HFFc6 (cell line): Measurements from ENCODE around the gene DYNC1LI2. TPM values are rescaled to one million over a fixed set of nuclear protein-coding genes. Genes with fewer than 3 reads are reported as not detected.

ENCODE experiments used
- DNase-seq: peaks from one replicate; pipeline ENCODE4 v3.0.0-alpha.2; 2018
- H3K27ac Mint-ChIP-seq: 2 replicates; pipeline ENCODE4 v1.8.0; 2020; ENCODE audit warnings: mild to moderate bottlenecking, mixed read lengths
- H3K27me3 Mint-ChIP-seq: 2 replicates; pipeline ENCODE4 v1.8.0; 2021; ENCODE audit warnings: mild to moderate bottlenecking, moderate library complexity, mixed read lengths; ENCODE audit not compliant: insufficient read depth
- H3K36me3 Mint-ChIP-seq: 2 replicates; pipeline ENCODE4 v1.8.0; 2021; ENCODE audit warnings: low read depth, mixed read lengths
- H3K4me1 Mint-ChIP-seq: 2 replicates; pipeline ENCODE4 v1.8.0; 2020; ENCODE audit warnings: low read depth, mixed read lengths
- H3K4me3 Mint-ChIP-seq: 2 replicates; pipeline ENCODE4 v1.8.0; 2020; ENCODE audit warnings: mild to moderate bottlenecking, moderate library complexity, mixed read lengths
- H3K9me3 Mint-ChIP-seq: 2 replicates; pipeline ENCODE4 v1.8.0; 2020; ENCODE audit warnings: mild to moderate bottlenecking, mixed read lengths
- CTCF ChIP-seq: fragments of 200-600 bp; sonication (generic); IDR thresholded peaks from 2 replicates; pipeline ENCODE4 v1.5.0; 2021; ENCODE audit warnings: antibody characterized with exemption, mild to moderate bottlenecking
- total RNA-seq, 6 experiments: library from RNA; stranded (reverse); fragmentation: NEBNext Ultra II Directional; extraction: Animal tissue kit (Norgen Biotek cat#: 25700); gene quantifications; 2 replicates in 1 of 6; 3 replicates in 5 of 6; pipeline ENCODE4 v1.2.3, GENCODE V29; 2021

DYNC1LI2 gene
- total RNA-seq, 6 experiments from 2014 or later: 84.7 to 103 (median 99.7) TPM

- peaks cover 40% of the 10 kb centered on the region for H3K36me3 Mint-ChIP-seq
- H3K27ac Mint-ChIP-seq: no peak overlapping the region
- no peaks in the 10 kb centered on the region; the same call in 1 of the 2 replicates for H3K27me3 Mint-ChIP-seq
- no peak overlapping the region for H3K4me3 Mint-ChIP-seq
- no peak for DNase-seq
- no peak for TF ChIP-seq CTCF
- H3K4me1 Mint-ChIP-seq: peaks cover 33% of the 10 kb centered on the region
- H3K9me3 Mint-ChIP-seq: no peaks in the 10 kb centered on the region
These were observed 4.7 kb downstream of the DYNC1LI2 start for GRCh38 chr16:66746682-66747081.

DNA sequence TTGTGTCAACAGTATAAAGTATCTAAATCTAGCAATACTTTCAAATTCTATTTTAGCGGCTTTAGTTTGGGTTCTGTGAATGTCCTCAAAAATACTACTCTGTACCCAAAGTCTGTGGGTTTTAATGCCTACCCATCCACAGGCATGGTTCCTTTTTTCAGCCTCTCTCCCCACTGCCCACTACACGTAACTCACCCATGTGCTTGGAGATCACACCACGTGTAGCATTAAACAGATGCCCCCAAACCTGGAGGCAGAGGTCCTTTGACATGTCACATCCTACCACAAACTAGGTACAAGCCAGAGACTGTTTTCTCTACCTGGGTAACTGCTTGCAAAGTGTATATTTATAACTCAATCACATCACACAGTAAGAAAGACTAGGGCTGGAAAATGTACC lies 5.4 kb downstream of the DYNC1LI2 start:
- Mint-ChIP-seq H3K9me3 (no peaks in the 10 kb centered on the region), H3K27me3 (no peaks in the 10 kb centered on the region; the same call in 1 of the 2 replicates), H3K27ac (peak overlapping the region; percentile 31; the same call in 1 of the 2 replicates), H3K4me1 (peaks cover 39% of the 10 kb centered on the region), H3K4me3 (no peak overlapping the region), H3K36me3 (peaks cover 40% of the 10 kb centered on the region)
- TF ChIP-seq CTCF: no peak
- no peak for DNase-seq

GRCh38 chr16:66741950-66742808 lies 9.2 kb downstream of the DYNC1LI2 start:
- peaks cover 31% of the 10 kb centered on the region for H3K4me1 Mint-ChIP-seq
- no peak for DNase-seq
- H3K9me3 Mint-ChIP-seq: no peaks in the 10 kb centered on the region
- peak overlapping the region; percentile 94 for H3K27ac Mint-ChIP-seq
- peaks cover 19% of the 10 kb centered on the region for H3K36me3 Mint-ChIP-seq
- H3K4me3 Mint-ChIP-seq: peak overlapping the region; percentile 65
- no peak for TF ChIP-seq CTCF
- no peaks in the 10 kb centered on the region; the same call in 1 of the 2 replicates for H3K27me3 Mint-ChIP-seq

GRCh38 chr16:66741169-66741900 lies 10.1 kb downstream of the DYNC1LI2 start:
- H3K27me3 Mint-ChIP-seq: no peaks in the 10 kb centered on the region; the same call in 1 of the 2 replicates
- H3K36me3 Mint-ChIP-seq: peaks cover 19% of the 10 kb centered on the region
- DNase-seq: peak; percentile 85
- H3K4me1 Mint-ChIP-seq: peaks cover 36% of the 10 kb centered on the region
- H3K4me3 Mint-ChIP-seq: peak overlapping the region; percentile 65
- H3K9me3 Mint-ChIP-seq: no peaks in the 10 kb centered on the region
- peak overlapping the region; percentile 94 for H3K27ac Mint-ChIP-seq
- TF ChIP-seq CTCF: no peak

DNA sequence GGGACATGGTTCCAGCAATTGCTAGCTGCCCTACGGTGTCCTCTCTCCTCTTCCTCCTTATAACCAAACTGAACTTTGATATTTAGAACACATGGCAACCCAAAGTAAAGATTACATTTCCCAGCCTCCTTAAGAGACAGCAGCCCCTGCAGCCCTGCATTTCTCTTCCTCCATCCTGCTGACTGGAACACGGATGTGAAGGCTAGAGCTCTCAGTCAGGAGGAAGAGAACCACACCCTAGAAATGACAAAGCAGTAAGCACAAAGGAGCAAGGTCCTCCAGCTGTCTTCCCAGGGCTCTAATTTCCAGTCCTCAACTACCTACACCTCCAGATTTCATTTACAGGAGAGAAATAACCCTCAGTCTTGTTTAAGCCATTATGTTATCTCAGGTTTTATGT lies 10.9 kb downstream of the DYNC1LI2 start:
- peak overlapping the region; percentile 11; the same call in 1 of the 2 replicates for H3K4me3 Mint-ChIP-seq
- no peak for TF ChIP-seq CTCF
- no peaks in the 10 kb centered on the region for H3K9me3 Mint-ChIP-seq
- H3K27ac Mint-ChIP-seq: peak overlapping the region; percentile 94
- H3K36me3 Mint-ChIP-seq: peaks cover 21% of the 10 kb centered on the region
- DNase-seq: no peak
- H3K27me3 Mint-ChIP-seq: no peaks in the 10 kb centered on the region; the same call in 1 of the 2 replicates
- H3K4me1 Mint-ChIP-seq: peaks cover 43% of the 10 kb centered on the region
